HUDEP-2 (cell line): ENCODE measurements around the gene ZNF497.
A peak's percentile ranks its signal among the peaks of the same experiment; 100 is the strongest.
"Not testable (repeated sequence)": the region's sequence is repeated elsewhere in the genome, so short reads cannot be mapped to it uniquely, and the experiment has no call there.

ENCODE experiments used
- DNase-seq, 76 experiments: peaks; one replicate each; lab custom pipeline; 2025; ENCODE audit not compliant: unreplicated experiment in 76 of 76; lab: John Stamatoyannopoulos, UW

Gene ZNF497

DNA sequence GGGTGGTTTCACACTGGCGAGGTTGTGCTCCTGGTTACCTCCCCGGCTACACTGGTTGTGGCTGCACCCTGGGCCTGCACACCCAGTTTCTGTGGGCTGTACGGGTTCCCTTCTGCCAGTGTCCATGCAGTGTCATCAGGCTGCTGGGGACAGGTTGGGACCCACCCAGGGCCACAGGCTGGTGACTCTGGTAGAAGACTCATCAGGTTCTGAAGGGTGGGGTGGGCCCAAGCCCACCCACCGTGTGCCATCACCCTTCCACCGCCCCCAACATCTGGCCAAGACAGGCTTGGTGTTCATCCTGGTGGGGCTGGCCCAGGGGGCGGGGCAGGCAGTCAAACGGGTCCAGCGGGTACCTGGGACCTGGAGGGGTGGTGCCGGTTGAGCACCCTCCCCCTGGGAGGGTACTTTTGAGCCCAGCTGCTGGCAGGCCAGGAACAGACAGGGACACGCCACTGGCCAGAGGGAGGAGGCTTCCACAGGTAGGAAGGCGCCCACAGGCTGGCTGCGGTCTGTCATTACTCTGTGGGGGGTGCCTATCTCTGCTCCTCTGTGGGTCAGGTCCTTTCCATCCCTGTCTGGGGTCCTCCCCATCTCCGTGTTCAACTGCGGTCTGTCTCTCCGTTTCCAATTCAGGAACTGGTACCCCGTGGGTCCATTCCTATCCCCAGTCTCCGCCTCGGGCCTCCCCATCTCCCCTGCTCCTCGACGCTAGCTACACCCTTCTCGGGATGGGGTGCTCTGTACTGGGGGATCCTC, 32.8 kb upstream of the ZNF497 start, which contains the start of gene RNF225:
Gene RNF225 (plus strand): TSS at position 437 of the 759 bp plus-strand sequence. CDS start 434 bp downstream, outside the sequence.
- peak in 16 of 76 experiments; percentile 27 to 46 (median 40) for DNase-seq

DNA sequence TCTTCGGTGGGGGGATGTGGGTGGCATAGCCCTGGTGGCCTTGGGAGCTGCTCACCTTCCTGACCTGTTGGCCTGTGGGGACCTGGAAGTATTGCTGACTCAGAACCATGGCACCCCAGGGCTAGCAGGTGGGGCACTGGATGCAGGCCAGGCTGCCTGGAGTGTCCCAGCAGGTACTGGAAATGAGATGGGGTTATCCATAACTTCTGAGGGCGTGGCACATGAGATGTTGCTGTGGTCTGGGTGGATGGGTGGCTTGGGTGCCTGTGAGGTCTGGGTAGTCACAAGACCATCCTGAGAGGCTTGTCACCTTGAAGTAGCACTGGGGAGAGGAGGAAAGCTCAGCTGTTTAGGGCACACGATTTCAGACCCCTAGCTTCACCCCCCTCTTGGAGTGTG, 32.3 kb upstream of the ZNF497 start:
- no peak for DNase-seq

- DNase-seq = no peak
Observed at GRCh38 chr19:58393725-58394033, 31.1 kb upstream of the ZNF497 start.

- no peak for DNase-seq
Observed at GRCh38 chr19:58392945-58393724, 30.6 kb upstream of the ZNF497 start.

GRCh38 chr19:58388175-58388526, 25.6 kb upstream of the ZNF497 start:
- DNase-seq = no peak

DNA sequence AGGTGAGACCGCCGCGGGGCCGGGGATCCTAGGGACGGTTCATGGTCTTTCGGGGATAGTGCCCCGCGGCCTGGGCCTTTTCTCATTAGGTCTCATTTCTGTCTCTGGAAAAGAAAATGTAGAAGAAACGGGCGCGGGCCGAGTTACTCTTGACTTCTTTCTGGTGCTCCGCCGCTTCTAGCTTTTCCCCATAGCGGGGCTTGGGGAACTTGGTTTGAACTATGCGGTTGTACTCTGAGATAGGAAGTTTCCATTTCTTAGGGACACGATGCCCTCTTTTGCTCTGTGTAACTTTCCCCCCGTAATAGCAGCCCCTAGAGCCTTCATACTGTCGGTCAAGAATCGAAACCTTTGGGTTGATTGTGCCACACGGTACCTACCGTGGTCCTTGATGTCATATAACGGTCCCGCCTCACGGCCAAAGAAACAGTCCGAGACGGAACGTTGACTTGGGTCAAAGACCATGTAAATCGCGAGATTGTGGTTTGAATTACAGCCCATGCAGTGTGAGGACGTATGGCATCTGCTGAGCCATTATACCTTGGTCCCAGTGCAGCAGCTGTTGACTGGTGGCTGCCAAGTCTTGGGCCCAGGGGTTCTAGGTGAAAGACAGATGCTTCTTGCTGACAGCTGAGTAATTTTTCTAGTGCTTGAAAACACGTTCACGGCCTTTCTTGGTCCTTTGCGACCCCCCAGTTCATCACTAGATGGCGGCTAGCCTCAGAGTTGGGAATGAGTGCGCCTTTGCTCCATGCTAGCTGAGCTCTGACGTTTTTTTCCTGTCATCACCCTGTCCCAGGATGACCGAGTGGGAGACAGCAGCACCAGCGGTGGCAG, 25.0 kb upstream of the ZNF497 start:
- DNase-seq = peak in 2 of 76 experiments; percentile 17 to 31

DNA sequence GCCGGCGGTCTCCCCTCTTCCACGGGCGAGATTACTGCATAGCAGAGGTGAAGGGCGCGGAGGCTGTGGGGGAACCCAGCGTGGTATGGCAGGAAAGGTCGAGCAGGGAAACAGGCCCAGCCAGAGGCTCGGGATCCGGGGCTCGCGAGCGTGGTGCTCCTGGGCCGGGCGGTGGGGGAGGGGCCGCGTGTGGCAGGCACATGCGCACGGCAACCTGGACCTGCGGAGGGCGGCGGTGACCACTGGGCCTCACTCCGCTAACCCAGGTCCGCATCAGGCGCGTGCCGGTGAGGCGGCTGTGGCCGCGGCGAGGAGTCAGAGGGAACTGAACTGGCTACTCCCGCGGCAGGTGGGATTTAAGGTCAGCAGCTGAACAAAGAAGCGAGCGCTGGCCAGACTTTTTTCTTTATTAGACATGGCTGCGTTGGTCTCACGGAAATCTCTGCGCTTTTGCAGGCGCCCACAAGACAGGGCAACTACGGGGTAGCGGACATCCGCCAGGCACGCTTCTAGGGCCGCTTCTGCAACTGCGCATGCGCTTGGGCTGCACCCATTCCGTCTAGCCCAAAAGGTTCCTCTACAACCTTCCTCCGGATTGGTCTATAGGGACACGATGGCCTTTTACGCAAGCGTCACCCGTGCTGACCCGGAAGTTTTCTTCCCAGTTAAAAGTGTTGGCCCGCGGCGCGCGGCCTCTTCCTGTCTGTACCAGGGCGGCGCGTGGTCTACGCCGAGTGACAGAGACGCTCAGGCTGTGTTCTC, 24.2 kb upstream of the ZNF497 start, which contains the start of gene RPS5:
Gene RPS5 (plus strand): TSS at position 694 of the 762 bp plus-strand sequence. CDS start 869 bp downstream, outside the sequence.
- peak in 75 of 76 experiments; percentile 91 to 100 (median 98) for DNase-seq

DNA sequence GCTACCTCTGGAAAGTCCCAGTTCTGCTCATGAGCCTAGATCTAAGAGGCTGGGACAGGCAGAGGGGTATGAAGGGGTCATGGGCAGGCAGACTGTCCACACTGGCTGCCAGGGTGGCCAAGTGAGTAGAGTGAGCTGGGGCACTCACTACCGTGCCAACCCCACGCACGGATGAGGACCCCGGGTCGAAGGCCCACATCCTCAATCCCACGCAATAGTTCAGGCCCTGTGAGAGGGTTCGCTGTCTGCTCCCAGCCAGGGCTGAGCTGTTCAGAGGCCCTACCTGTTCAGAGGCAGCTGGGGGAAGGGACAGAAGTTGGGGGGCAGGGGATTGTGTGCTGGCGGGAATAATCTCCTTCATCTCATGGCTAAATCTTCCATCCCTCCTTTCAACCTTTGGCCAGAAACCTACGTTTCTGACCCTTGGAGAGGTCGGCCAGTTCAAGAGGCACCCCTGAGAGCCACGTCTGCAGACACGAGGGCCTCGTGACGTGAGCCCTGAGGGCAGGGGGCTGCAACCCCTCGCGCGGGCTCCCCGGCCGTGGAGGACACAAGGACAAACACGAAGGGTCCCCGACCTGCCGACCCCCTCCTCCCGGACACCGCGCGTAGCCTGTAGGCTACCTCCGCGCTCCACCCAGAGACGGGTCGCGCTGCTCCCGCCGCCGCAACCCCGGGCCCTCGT, 23.5 kb upstream of the ZNF497 start:
- peak in 10 of 76 experiments; percentile 22 to 79 (median 50) for DNase-seq

DNA sequence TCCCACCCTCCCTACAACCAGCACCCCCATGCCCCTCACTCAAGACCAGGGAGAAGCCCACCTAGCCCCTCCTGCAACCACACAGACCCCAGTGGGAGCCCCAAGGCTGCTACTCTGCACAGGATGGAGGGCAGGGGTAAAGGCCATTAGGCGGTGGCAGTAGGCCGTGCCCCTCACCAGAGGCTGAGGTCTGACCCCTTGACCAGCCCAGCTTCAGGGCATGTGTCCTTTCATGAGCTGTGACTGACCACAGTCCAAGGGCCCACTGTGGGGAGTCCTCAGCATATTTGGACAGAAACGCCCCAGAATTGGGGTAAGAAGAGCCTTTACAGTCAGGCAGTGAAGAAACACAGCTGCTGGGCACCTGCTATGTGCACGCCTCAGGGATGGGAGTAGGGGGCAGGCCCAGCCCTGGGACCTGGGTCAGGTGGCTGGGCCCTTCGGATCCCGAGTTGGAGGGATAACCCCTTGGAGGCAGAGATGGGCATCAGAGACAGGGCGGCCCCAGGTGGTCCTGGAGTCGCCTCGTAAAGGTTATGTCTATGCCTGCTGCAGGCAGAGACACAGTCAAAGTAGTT, 22.9 kb upstream of the ZNF497 start:
- peak in 1 of 76 experiments; percentile 37 for DNase-seq

GRCh38 chr19:58382997-58383603, 20.5 kb upstream of the ZNF497 start:
- DNase-seq = no peak

DNA sequence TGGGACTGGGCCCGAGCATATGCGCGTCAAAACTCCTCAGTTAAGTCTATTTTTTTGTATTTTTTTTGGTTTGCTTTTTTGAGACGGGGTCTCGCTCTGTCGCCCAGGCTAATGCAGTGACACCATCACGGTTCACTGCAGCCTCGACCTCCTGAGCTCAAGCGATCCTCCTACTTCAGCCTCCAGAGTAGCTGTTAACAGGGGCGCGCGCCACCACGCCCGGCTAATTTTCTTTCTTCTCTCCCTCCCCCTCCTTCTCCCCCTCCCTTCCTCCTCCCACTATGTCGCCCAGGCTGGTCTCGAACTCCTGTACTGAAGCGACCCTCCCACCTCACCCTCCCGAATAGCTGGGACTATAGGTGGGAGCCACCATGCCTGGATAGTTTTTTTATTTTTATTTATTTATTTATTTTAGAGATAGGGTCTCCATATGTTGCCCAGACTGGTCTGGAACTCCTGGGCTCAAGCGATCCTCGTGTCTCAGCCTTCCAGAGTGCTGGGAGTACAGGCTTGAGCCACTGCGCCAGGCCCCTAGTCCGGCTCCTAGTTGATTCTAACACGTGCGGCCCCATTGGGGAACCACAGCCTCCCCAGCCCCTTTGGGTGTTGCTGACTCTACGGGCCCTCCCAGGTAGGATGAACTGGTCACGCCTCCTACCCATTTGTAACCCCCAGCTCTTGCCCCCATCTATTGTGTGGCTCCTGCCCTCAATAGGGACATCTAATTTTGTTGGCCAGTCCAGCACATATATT, 19.1 kb upstream of the ZNF497 start:
- DNase-seq = no peak

DNA sequence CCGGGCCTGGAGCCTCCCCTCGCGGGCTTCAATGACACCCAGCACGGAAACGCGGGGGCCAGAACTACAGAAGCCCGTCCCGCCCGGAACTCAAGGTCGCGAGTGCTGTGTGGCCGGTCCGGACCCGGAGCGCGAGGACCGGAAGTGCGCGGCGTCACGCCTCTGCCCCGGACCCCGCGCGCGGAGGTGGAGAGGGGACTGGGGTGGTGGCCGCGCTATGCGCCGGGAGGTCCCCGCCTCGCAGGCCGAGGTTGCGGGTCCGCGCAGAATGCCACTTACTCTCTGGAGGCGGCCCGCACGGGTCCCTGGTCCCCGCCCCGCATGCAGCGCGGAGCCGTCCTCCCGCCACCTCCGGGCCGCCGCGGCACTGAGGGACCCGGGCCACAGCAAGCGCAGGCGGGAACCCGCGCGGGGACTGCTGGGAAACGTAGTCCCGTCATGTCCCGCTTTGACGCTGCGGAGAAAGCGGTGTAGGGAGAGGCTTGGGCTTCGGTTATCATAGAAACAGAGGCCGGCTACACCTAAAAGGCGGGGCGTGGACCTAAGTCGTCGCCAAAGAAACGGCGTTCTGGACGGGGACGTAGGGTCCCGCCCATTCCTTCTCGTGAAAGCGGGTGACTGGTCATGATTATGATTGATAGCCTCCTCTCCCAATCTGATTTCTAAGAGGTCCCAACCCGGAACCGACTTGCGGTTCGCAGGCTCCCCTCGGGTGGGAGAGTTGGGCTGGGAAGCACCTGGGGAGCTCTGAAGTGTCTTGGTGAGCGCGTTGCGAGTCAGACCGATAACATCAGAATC, 18.3 kb upstream of the ZNF497 start, which contains the start of gene ZNF837:
Gene ZNF837 (minus strand): TSS at position 369 of the 798 bp plus-strand sequence. CDS start 11,698 bp downstream, outside the sequence.
- DNase-seq = peak; percentile 91 to 100 (median 100)

GRCh38 chr19:58380037-58380661, 17.6 kb upstream of the ZNF497 start:
- peak in 3 of 76 experiments; percentile 50 to 62 (median 53) for DNase-seq

DNA sequence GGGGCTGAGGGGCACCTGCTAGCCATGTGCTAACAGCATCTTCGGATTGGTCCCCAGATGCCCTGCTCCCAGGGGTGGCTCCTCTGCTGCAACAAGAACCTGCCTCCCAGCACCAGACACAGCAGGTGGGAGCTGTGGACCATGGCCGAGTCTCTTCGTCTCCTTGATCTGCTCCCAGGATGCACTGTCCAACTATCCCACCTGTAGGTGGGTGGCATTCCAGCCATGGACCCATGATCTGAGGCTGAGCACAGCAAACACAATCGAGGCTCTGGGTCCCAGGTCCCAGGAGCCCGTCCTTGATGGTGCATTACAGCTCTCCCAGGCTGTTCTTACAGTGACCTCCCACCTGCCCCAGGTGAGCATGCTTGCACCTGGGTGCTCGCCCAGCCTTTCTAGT, 16.7 kb upstream of the ZNF497 start:
- no peak for DNase-seq

DNA sequence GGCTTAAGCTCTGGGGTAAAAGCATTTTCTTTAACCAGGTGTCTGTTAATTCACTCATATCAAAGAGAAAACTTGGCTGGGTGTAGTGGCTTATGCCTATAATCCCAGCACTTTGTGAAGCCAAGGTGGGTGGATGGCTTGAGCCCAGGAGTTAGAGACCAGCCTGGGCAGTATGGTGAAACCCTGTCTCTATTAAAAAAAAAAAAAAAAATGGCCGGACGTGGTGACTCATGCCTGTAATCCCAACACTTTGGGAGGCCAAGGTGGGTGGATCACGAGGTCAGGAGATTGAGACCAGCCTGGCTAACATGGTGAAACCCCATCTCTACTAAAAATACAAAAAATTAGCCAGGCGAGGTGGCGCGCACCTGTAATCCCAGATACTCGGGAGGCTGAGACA, 14.2 kb upstream of the ZNF497 start:
- DNase-seq = not testable (repeated sequence)

- DNase-seq = no peak
Observed at GRCh38 chr19:58374200-58374599, 11.6 kb upstream of the ZNF497 start.
